PFSK-1 (cell line): ENCODE measurements around the gene ENPP6.

ENCODE experiments used
- FOXP2 ChIP-seq: optimal IDR thresholded peaks from 2 replicates; pipeline ENCODE3; 2011; ENCODE audit warnings: borderline replicate concordance, control low read depth, inconsistent platforms; ENCODE audit not compliant: insufficient read depth; ENCODE audit errors: extremely low read length, extremely low read depth
- POLR2AphosphoS5 ChIP-seq: IDR thresholded peaks from 2 replicates; pipeline ENCODE4 v1.6.1; 2012; ENCODE audit warnings: low read depth, mild to moderate bottlenecking, control low read depth, low read length, moderate library complexity
- REST ChIP-seq, 2 experiments: IDR thresholded peaks; 2 replicates each; pipeline versions ENCODE4 v1.6.1 to v1.8.0; 2011 to 2012; ENCODE audit warnings: low read depth in 2 of 2, low read length in 2 of 2, control low read depth in 1 of 2, inconsistent platforms in 1 of 2, mild to moderate bottlenecking in 1 of 2, moderate library complexity in 1 of 2; ENCODE audit not compliant: insufficient read depth in 1 of 2
- SIN3A ChIP-seq: IDR thresholded peaks from 2 replicates; pipeline ENCODE4 v1.6.1; 2012; ENCODE audit warnings: mild to moderate bottlenecking, low read length, moderate library complexity, borderline replicate concordance; ENCODE audit not compliant: insufficient read depth
- TAF1 ChIP-seq: IDR thresholded peaks from 2 replicates; pipeline ENCODE4 v1.6.1; 2012; ENCODE audit warnings: low read length, control low read depth, borderline replicate concordance; ENCODE audit not compliant: insufficient read depth

The ENPP6 gene

DNA sequence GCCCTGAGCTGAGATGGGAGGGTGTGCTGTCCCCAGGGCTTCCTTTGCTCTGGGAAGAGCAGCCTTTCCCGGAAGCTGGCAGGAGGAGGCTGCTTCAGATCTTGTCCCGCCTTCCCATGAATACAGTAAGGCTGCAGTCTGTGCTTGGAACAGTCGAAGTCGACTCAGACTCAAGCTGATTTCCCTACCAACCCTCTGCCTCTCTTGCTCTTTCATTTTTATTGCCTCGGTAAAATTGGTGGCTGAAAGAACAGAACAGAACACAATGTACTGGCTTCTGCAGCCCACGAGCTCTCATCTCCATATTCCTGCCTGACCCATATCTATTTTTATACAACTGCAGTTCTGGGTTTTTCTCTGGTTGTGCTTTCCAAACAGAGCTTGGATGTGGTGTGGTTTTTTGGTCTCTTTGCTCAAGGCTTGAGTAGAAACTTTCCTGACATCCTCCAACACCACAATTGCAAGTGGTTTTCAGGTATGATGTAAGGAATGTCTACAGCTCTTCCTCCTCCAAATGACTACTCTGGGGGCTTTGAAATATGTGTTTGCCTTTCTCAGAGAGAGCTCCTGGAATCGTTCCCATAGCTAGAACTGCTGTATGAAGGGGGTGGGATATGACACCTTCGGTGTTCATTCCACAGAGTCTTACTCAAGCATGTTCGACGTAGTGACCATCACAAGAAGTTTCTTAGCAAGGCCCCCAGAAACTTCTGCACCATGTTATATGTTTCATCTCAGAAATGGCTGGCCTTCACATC, 61.3 kb downstream of the ENPP6 start:
- TF ChIP-seq FOXP2 (no peak), TAF1 (no peak), POLR2AphosphoS5 (no peak), SIN3A (no peak), REST (IDR thresholded peaks at IDR 0.05; ENCODE audit: insufficient read depth in 1 of 2, low read depth in 2 of 2, low read length in 2 of 2) (no peak)

DNA sequence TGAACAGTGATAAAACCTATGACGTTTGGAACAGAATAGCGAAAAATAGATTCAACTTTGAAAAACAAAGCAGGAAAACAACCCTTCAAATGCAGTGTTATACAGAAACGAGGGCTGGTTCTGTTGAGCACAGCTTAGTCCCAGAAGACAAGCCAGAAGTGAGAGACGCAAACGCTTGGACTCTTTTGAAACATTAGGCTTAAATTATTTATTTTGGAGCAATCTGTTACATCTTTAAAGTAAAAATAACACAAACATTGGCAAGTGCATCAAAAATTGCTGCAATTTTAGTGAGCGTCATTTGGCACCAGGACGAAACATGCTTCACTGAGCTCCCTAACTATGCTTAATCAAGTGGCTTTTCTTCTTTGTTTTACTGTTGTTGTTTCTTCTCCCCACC, 63.5 kb downstream of the ENPP6 start:
- TF ChIP-seq POLR2AphosphoS5 (no peak), TAF1 (no peak), FOXP2 (no peak), REST (IDR thresholded peaks at IDR 0.05; ENCODE audit: insufficient read depth in 1 of 2, low read depth in 2 of 2, low read length in 2 of 2) (no peak), SIN3A (no peak)

DNA sequence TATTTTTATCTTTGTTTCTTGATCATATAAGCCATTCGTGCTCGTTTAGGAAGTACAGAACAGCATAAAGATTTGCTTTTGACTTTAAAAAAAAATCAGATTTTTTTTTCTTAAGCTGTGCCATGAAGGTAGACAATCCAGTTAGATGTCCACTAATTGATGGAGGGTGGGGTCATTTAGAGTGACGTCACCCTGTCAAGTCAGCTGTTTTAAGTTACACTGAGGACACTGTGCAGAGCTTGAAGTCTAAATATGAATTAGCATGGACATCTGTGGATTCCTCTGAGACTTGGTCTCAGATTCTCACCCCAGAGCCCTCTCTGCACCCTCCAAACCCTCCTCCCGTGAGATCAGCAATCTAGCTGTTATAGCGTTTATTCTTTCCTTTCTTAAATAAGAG, 63.9 kb downstream of the ENPP6 start:
- no peak for TF ChIP-seq REST (IDR thresholded peaks at IDR 0.05; ENCODE audit: insufficient read depth in 1 of 2, low read depth in 2 of 2, low read length in 2 of 2)

GRCh38 chr4:184151988-184152485, 65.6 kb downstream of the ENPP6 start:
- TF ChIP-seq POLR2AphosphoS5 (no peak), TAF1 (no peak), FOXP2 (no peak), SIN3A (no peak), REST (IDR thresholded peaks at IDR 0.05; ENCODE audit: insufficient read depth in 1 of 2, low read depth in 2 of 2, low read length in 2 of 2) (no peak)
